MM.1S (cell line): ENCODE data around the gene IFITM1.
"Not testable (repeated sequence)": the region's sequence is repeated elsewhere in the genome, so short reads cannot be mapped to it uniquely, and the experiment has no call there.

Experiments used
- DNase-seq: peaks from one replicate; pipeline ENCODE4 v3.0.0-alpha.2; 2015
- H2AFZ ChIP-seq: fragments of 300-600 bp; sonication (generic); 2 replicates; pipeline ENCODE4 v1.6.0; 2016; ENCODE audit warnings: antibody characterized with exemption, low read length
- H3F3A ChIP-seq: fragments of 300-600 bp; sonication (generic); 2 replicates; pipeline ENCODE4 v1.6.1; 2016; ENCODE audit warnings: mild to moderate bottlenecking, antibody characterized with exemption, low read length, moderate library complexity, mixed read lengths; ENCODE audit not compliant: insufficient read depth
- H3K27ac ChIP-seq: fragments of 300-600 bp; sonication (generic); 2 replicates; pipeline ENCODE4 v1.5.1; 2016; ENCODE audit warnings: mild to moderate bottlenecking, low read length
- H3K27me3 ChIP-seq: fragments of 300-600 bp; sonication (generic); replicated peaks from 2 replicates; pipeline ENCODE4 v1.6.0; 2016; ENCODE audit warnings: low read length; ENCODE audit not compliant: insufficient read depth
- H3K36me3 ChIP-seq: fragments of 300-600 bp; sonication (generic); replicated peaks from 2 replicates; pipeline ENCODE4 v1.6.1; 2016; ENCODE audit warnings: mild to moderate bottlenecking, low read length, mixed read lengths; ENCODE audit not compliant: insufficient read depth
- H3K4me1 ChIP-seq: fragments of 300-600 bp; sonication (generic); 2 replicates; pipeline ENCODE4 v1.6.1; 2016; ENCODE audit warnings: low read length, mixed read lengths
- H3K4me2 ChIP-seq: fragments of 300-600 bp; sonication (generic); 2 replicates; pipeline ENCODE4 v1.6.0; 2016; ENCODE audit warnings: low read depth, low read length
- H3K4me3 ChIP-seq: fragments of 300-600 bp; sonication (generic); 2 replicates; pipeline ENCODE4 v1.5.1; 2016; ENCODE audit warnings: low read length, mixed read lengths
- H3K79me2 ChIP-seq: fragments of 300-600 bp; sonication (generic); 2 replicates; pipeline ENCODE4 v1.6.1; 2016; ENCODE audit warnings: mixed run types, low read length, mixed read lengths
- H3K9ac ChIP-seq: fragments of 300-600 bp; sonication (generic); 2 replicates; pipeline ENCODE4 v1.6.1; 2016; ENCODE audit warnings: low read length, mixed read lengths
- H3K9me2 ChIP-seq: fragments of 300-600 bp; sonication (generic); replicated peaks from 2 replicates; pipeline ENCODE4 v1.6.1; 2016; ENCODE audit warnings: mild to moderate bottlenecking, low read length, mixed read lengths; ENCODE audit not compliant: insufficient read depth
- H3K9me3 ChIP-seq: fragments of 300-600 bp; sonication (generic); replicated peaks from 2 replicates; pipeline ENCODE4 v1.6.1; 2016; ENCODE audit warnings: mild to moderate bottlenecking, low read length, mixed read lengths; ENCODE audit not compliant: insufficient read depth
- H4K20me1 ChIP-seq: fragments of 300-600 bp; sonication (generic); 2 replicates; pipeline ENCODE4 v1.6.1; 2016; ENCODE audit warnings: mild to moderate bottlenecking, low read length, moderate library complexity, mixed read lengths; ENCODE audit not compliant: insufficient read depth
- EZH2 ChIP-seq: fragments of 300-600 bp; sonication (generic); optimal IDR thresholded peaks from 2 replicates; pipeline ENCODE3; 2017; ENCODE audit warnings: low read depth, mild to moderate bottlenecking, antibody characterized with exemption, low read length, mixed read lengths
- EZH2phosphoT487 ChIP-seq: fragments of 300-600 bp; sonication (generic); IDR thresholded peaks from 2 replicates; pipeline ENCODE4 v1.6.1; 2018; ENCODE audit warnings: antibody characterized with exemption, low read length
- TF ChIP-seq, protein P1 (sequence below): fragments of 300-600 bp; sonication (generic); IDR thresholded peaks from 2 replicates; pipeline ENCODE4 v1.5.1; 2016; ENCODE audit warnings: antibody characterized with exemption, low read length, mixed read lengths

Gene IFITM1

DNA sequence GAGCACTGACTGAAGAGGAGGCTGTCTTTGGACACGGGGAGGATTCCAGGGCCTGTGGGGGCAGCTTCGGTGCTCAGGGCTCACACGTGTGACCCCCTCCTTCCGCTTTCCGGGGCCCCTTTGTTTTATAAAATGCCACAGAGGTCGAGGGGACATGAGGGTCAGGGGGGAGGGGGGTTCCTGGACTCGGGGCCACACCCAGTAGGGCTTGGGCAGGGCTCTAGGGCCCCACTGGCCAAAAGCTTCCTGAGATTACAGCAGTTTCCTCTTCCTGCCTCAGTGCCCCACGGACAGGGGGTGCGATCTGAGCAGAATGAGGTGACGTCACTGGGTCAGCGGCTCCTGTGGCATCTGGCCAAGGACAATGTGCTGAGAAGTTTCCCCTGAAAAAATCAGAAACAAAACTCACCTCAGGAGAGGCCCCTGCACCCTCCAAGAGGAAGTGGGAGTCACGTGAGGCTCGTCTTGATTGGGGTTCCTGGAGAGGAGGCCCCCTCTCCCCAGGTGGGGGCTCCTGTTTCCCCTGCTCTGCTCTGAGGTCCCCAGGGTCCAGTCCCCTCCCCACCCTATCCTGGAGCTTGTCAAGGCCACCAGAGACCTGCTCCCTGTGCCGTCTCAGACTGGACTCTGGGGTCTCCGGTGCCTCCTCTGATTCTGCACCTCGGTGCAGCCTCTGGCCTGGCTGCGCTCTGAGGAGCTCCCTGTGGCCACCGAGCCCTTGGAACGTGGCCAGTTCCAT lies 13.2 kb downstream of the IFITM1 start:
- Histone ChIP-seq H3K4me2 (no peak overlapping the region; the same call in 1 of the 2 replicates), H3K27me3 (peaks cover 75% of the 10 kb centered on the region), H3K79me2 (no peaks in the 10 kb centered on the region), H4K20me1 (no peaks in the 10 kb centered on the region), H3K9ac (no peak overlapping the region), H3K27ac (no peak overlapping the region), H3K9me3 (no peaks in the 10 kb centered on the region), H3F3A (peaks cover 9% of the 10 kb centered on the region), H3K4me1 (peaks cover 28% of the 10 kb centered on the region), H3K4me3 (no peak overlapping the region), H3K36me3 (no peaks in the 10 kb centered on the region), H3K9me2 (no peaks in the 10 kb centered on the region), H2AFZ (no peak overlapping the region)
- TF ChIP-seq, protein P1, sequence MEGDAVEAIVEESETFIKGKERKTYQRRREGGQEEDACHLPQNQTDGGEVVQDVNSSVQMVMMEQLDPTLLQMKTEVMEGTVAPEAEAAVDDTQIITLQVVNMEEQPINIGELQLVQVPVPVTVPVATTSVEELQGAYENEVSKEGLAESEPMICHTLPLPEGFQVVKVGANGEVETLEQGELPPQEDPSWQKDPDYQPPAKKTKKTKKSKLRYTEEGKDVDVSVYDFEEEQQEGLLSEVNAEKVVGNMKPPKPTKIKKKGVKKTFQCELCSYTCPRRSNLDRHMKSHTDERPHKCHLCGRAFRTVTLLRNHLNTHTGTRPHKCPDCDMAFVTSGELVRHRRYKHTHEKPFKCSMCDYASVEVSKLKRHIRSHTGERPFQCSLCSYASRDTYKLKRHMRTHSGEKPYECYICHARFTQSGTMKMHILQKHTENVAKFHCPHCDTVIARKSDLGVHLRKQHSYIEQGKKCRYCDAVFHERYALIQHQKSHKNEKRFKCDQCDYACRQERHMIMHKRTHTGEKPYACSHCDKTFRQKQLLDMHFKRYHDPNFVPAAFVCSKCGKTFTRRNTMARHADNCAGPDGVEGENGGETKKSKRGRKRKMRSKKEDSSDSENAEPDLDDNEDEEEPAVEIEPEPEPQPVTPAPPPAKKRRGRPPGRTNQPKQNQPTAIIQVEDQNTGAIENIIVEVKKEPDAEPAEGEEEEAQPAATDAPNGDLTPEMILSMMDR = no peak
- TF ChIP-seq EZH2phosphoT487 (no peak), EZH2 (no peak)
- no peak for DNase-seq

DNA sequence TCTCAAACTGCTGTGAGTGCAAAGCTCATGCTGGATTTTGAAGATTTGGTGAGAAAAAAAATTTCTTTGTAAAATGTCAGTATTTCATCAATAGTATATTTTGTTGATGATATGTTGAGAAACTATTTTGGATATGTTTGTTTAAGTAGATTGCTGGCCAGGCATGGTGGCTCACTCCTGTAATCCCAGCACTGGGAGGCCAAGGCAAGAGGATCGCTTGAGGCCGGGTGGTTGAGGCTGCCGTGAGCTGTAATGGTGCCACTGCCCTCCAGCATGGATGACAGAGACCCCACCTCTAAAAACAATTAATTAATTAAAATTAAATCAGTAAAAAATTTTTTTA lies 13.7 kb downstream of the IFITM1 start:
- Histone ChIP-seq H3K9me3 (no peaks in the 10 kb centered on the region), H4K20me1 (no peaks in the 10 kb centered on the region), H3K27me3 (peaks cover 79% of the 10 kb centered on the region), H3K9ac (no peak overlapping the region), H3K4me2 (no peak overlapping the region; the same call in 1 of the 2 replicates), H3F3A (peaks cover 9% of the 10 kb centered on the region), H3K4me1 (peaks cover 29% of the 10 kb centered on the region), H3K9me2 (no peaks in the 10 kb centered on the region), H3K27ac (no peak overlapping the region), H3K4me3 (no peak overlapping the region), H3K79me2 (no peaks in the 10 kb centered on the region), H2AFZ (no peak overlapping the region), H3K36me3 (no peaks in the 10 kb centered on the region)
- TF ChIP-seq EZH2phosphoT487 = no peak
- no peak for DNase-seq

DNA sequence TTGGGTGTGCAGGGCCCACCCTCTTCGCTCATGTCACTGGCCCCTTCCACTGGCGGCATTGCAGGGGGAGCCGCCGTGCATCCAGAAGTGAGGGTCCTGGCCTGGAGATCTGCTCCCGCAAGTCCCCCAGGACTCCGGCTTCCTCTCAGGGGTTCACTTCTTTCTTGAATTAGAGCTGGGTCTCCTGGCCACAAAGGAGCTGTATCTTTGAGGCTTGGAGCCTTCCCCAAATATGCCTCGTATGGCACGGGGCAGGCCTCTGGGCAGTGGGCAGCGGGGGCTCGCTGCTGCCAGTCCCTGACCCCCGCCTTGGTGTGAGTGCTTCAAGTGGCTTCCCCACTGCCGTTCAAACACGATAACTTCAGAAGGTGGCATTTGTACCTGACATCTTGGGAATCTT lies 14.2 kb downstream of the IFITM1 start:
- no peaks in the 10 kb centered on the region for H4K20me1 ChIP-seq
- H2AFZ ChIP-seq = no peak overlapping the region
- H3K4me3 ChIP-seq = no peak overlapping the region
- H3K9me2 ChIP-seq = no peaks in the 10 kb centered on the region
- H3K4me2 ChIP-seq = no peak overlapping the region
- DNase-seq = no peak
- H3K36me3 ChIP-seq = no peaks in the 10 kb centered on the region
- H3K27ac ChIP-seq = no peak overlapping the region
- H3K79me2 ChIP-seq = no peaks in the 10 kb centered on the region
- H3K4me1 ChIP-seq = peaks cover 33% of the 10 kb centered on the region
- H3K9me3 ChIP-seq = no peaks in the 10 kb centered on the region
- H3K27me3 ChIP-seq = peaks cover 84% of the 10 kb centered on the region
- peaks cover 9% of the 10 kb centered on the region for H3F3A ChIP-seq
- TF ChIP-seq, protein P1 = no peak
- TF ChIP-seq EZH2phosphoT487 = no peak
- no peak for TF ChIP-seq EZH2
- H3K9ac ChIP-seq = no peak overlapping the region

DNA sequence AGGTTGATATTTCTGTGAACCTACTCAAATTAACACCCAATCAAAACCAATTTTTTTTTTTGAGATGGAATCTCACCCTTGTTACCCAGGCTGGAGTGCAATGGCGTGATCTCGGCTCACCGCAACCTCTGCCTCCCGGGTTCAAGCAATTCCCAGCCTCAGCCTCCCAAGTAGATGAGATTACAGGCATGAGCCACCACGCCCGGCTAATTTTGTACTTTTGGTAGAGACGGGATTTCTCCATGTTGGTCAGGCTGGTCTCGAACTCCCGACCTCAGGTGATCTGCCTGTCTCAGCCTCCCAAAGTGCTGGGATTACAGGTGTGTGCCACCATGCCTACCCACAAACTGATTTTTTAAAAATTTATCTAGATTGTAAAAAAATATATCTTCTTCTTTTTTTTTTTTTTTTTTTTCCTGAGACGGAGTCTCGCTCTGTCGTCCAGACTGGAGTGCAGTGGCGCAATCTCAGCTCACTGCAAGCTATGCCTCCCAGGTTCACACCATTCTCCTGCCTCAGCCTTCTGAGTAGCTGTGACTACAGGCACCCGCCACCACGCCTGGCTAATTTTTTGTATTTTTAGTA lies 14.8 kb downstream of the IFITM1 start:
- H2AFZ ChIP-seq, H3K4me2 ChIP-seq, H3K79me2 ChIP-seq, H3K9ac ChIP-seq, H3K9me3 ChIP-seq, H3K9me2 ChIP-seq, H3K27ac ChIP-seq, H3K36me3 ChIP-seq, DNase-seq, H3K4me3 ChIP-seq, H3F3A ChIP-seq, H4K20me1 ChIP-seq: not testable (repeated sequence)
- peaks cover 37% of the 10 kb centered on the region for H3K4me1 ChIP-seq
- peaks cover 84% of the 10 kb centered on the region for H3K27me3 ChIP-seq
